ENCODE data around the gene SUV39H1.
"Not testable (repeated sequence)": the region's sequence is repeated elsewhere in the genome, so short reads cannot be mapped to it uniquely, and the experiment has no call there.

The SUV39H1 gene

GRCh38 chrX:48696301-48696908 lies at the start of gene SUV39H1:
Gene SUV39H1 (plus strand): TSS chrX:48696734. CDS start chrX:48696785, 51 bp downstream.
- DNase-seq = peak; percentile 88

GRCh38 chrX:48648336-48648751 lies 48.2 kb upstream of the SUV39H1 start:
- peak; percentile 7 for DNase-seq

GRCh38 chrX:48649102-48649501 lies 47.4 kb upstream of the SUV39H1 start:
- DNase-seq = no peak

- not testable (repeated sequence) for DNase-seq
These were observed 44.4 kb upstream of the SUV39H1 start for GRCh38 chrX:48652055-48652579.

GRCh38 chrX:48654746-48655145 lies 41.8 kb upstream of the SUV39H1 start:
- DNase-seq = not testable (repeated sequence)

- not testable (repeated sequence) for DNase-seq
These were observed 36.8 kb upstream of the SUV39H1 start for GRCh38 chrX:48659686-48660085.

GRCh38 chrX:48663241-48663640 lies 33.3 kb upstream of the SUV39H1 start:
- peak; percentile 54 for DNase-seq

- DNase-seq = no peak
These were observed 32.4 kb upstream of the SUV39H1 start for GRCh38 chrX:48664156-48664555.

- DNase-seq = no peak
These were observed 30.5 kb upstream of the SUV39H1 start for GRCh38 chrX:48665991-48666390.

GRCh38 chrX:48666649-48667048 lies 29.9 kb upstream of the SUV39H1 start:
- DNase-seq = no peak

GRCh38 chrX:48667509-48667908 lies 29.0 kb upstream of the SUV39H1 start:
- DNase-seq = no peak

- DNase-seq = not testable (repeated sequence)
These were observed 28.3 kb upstream of the SUV39H1 start for GRCh38 chrX:48668187-48668586.

GRCh38 chrX:48676106-48676892 lies 20.2 kb upstream of the SUV39H1 start:
- DNase-seq = peak; percentile 90

- DNase-seq = no peak
These were observed 19.7 kb upstream of the SUV39H1 start for GRCh38 chrX:48676893-48677270.

- no peak for DNase-seq
These were observed 19.0 kb upstream of the SUV39H1 start for GRCh38 chrX:48677516-48677915.

GRCh38 chrX:48680467-48680866 lies 16.1 kb upstream of the SUV39H1 start:
- peak; percentile 62 for DNase-seq

- not testable (repeated sequence) for DNase-seq
These were observed 15.6 kb upstream of the SUV39H1 start for GRCh38 chrX:48680925-48681324.

GRCh38 chrX:48681539-48682183 lies 14.9 kb upstream of the SUV39H1 start:
- no peak for DNase-seq

- DNase-seq = not testable (repeated sequence)
These were observed 13.7 kb upstream of the SUV39H1 start for GRCh38 chrX:48682795-48683194.

- peak; percentile 60 for DNase-seq
These were observed 13.0 kb upstream of the SUV39H1 start, which contains the start of gene WAS for GRCh38 chrX:48683411-48683982. Gene WAS (plus strand): TSS chrX:48683799. CDS start chrX:48683854, 55 bp downstream.

- no peak for DNase-seq
These were observed 12.4 kb upstream of the SUV39H1 start for GRCh38 chrX:48684134-48684533.

- no peak for DNase-seq
These were observed 11.1 kb upstream of the SUV39H1 start for GRCh38 chrX:48685416-48685815.

GRCh38 chrX:48688531-48689150 lies 7.9 kb upstream of the SUV39H1 start:
- no peak for DNase-seq
